ENCODE results near the gene BBS9.
"Not testable (repeated sequence)": the region's sequence is repeated elsewhere in the genome, so short reads cannot be mapped to it uniquely, and the experiment has no call there.

BBS9 gene

GRCh38 chr7:33201821-33202220 lies 72.5 kb downstream of the BBS9 start:
- DNase-seq = no peak

- no peak for DNase-seq
Observed at GRCh38 chr7:33210958-33211357, 81.6 kb downstream of the BBS9 start.

GRCh38 chr7:33212144-33212543 lies 82.8 kb downstream of the BBS9 start:
- DNase-seq = no peak

DNA sequence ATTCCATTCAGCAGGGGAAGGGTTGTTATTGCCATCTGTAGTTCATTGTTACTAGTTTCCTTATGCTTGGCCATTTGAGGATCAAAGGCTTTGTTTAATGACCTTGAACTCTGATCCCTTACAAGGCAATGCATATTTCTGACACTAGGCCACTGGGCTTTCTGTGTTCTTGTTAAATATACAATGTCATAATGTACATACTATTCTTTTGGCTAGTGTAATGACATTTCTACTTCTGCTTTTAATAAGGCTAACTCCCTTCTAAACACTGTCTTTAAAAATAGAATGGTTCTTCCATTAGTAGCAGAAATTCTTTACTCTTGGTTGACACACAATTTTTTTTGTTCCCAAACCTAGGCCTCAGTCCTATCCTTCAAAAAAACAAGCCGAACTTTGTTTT lies 86.6 kb downstream of the BBS9 start:
- no peak for DNase-seq

DNA sequence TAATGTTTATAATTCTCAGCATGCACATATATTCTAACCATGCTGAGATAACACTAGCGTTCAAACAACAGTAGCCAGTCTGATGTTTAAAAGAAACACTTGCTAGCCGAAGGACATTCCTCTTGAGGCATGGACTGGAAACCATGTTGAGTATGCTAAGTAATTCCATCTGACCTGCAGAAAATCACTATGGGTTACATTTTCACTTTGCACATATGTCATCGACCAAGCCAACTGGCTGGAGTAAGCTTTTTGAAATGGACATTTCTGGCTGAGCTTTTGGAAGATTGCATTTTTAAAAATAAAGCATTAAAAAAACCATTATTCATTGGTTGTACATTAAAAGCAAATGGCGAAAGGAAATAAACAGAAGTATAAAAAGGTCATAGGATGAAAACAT lies 88.2 kb downstream of the BBS9 start:
- no peak for DNase-seq

GRCh38 chr7:33218841-33219535 lies 89.6 kb downstream of the BBS9 start:
- not testable (repeated sequence) for DNase-seq

DNA sequence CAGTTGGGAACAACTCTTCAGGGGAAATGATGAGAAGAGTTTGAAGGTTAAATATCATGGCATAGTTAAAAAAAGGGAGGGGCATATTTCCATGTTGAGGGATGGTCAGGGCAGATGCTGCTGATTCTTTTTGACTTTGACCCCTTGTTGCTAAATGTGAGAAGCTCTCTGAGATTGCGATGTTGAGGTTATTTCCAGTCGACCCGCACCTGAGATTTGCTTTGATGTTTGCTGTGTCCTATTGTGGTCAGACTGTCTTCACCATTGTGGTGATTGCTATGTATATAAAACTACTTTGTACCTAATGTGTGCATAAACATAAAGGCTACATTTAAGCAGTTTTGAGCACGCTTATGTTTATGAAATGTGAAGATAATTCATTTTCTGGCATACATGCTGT lies 90.9 kb downstream of the BBS9 start:
- DNase-seq = no peak

- DNase-seq = no peak
Observed at GRCh38 chr7:33221390-33221789, 92.0 kb downstream of the BBS9 start.

DNA sequence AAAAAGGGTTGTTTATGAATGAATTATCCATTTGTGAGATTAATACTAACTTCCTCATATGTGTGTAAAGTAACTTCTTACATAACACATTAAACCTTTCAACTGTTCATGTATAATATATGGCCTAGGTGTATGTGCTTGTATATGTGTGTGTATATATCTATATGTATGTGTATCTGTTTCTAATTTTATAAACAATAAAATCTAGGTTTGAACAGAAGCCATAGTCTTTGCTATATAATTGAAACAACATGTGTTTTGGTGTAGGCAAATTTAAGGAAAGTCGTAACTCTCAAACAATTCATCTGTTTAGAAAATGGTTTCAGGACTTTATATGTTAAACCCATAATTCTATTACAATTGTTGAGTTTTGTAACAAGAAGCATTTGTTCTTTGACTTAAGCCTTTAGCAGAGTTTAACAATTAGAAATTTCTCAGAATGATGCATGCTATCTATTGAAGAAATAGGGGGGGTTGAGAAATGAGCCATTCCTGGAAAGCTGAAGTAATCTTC lies 103.3 kb downstream of the BBS9 start:
- no peak for DNase-seq

DNA sequence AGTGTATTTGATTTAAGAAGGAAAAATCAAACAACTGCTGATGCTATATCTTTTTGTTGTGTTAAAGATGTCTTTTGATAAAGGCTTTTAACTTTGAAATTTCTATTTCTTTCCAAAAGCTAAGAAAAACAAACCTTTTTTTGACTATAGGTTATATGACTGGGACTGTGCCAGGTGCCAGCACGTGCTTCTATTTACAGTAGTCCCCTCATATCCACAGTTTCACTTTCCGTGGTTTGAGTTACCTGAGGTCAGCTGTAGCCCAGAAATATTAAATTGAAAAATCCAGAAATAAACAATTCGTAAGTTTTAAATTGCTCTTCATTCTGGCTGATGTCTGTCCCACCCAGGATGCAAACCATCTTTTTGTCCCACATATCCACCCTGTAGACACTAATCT lies 104.3 kb downstream of the BBS9 start:
- DNase-seq = no peak

DNA sequence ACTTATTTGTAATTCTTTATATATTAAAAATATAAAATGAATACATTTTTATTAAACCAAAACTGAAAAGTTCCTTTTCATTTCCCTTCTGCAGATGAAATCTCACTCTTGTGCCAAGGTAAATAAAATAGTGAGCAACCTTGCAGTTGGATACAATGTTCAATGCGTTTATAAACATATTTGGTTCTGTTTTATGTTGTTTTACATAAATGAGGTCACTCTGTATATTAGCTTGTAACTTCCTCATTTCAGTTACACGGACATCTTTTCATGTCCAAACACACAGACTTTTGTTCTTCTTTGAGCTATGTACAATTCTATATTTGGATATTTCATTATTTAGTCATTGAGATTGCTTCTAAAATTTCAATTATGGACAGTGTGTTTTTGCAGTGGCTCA lies 107.7 kb downstream of the BBS9 start:
- no peak for DNase-seq

DNA sequence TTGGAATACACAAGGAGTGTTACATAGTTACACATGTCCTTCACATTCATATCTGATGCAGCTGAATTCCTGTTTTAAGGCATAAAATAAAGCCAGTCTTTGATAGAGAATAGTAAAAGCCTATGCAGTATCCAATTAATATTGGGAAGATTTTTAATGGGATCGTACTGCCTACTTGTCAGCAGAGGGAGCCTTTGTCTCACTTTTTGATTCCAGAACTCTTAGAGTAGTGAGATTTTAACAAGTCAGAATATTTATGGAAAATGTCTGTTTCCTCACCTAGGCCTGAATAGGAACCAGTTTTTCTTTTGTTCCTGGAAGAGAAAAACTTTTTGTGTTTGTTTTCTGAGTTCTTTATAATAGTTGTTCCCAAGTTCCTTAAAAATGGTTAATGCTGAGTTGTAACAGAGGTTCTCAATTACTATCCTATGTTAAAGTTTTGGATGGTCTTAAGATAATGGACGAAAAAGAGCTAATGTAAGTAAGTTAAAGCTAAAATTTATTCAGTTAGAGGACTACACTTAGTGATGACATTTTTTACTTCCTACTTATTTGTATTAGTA lies 114.0 kb downstream of the BBS9 start:
- no peak for DNase-seq

- DNase-seq = no peak
Observed at GRCh38 chr7:33248671-33249070, 119.3 kb downstream of the BBS9 start.

GRCh38 chr7:33250421-33250871 lies 121.1 kb downstream of the BBS9 start:
- no peak for DNase-seq

- no peak for DNase-seq
Observed at GRCh38 chr7:33251301-33251700, 121.9 kb downstream of the BBS9 start.

- no peak for DNase-seq
Observed at GRCh38 chr7:33258491-33258951, 129.2 kb downstream of the BBS9 start.

DNA sequence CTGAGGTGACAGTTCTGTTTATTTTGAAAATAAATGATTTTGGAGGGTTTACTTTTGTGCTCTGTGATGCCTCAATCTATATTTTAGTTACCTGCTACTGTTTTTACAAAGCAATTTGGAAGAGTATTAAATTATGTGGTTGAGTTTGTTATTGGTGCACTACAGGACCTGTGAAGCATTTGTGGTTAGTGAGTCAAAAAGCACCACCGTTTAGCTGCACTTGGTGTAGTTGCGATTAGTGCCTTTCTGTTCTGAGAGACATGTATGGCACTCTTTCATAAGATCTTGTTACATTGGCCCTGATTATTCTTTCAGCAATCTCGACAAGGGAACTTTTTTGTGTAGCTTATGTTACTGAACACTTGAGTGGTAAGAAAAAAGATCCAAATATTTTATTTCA lies 132.2 kb downstream of the BBS9 start:
- no peak for DNase-seq

GRCh38 chr7:33262476-33262875 lies 133.1 kb downstream of the BBS9 start:
- DNase-seq = no peak

- DNase-seq = not testable (repeated sequence)
Observed at GRCh38 chr7:33271839-33272371, 142.5 kb downstream of the BBS9 start.

DNA sequence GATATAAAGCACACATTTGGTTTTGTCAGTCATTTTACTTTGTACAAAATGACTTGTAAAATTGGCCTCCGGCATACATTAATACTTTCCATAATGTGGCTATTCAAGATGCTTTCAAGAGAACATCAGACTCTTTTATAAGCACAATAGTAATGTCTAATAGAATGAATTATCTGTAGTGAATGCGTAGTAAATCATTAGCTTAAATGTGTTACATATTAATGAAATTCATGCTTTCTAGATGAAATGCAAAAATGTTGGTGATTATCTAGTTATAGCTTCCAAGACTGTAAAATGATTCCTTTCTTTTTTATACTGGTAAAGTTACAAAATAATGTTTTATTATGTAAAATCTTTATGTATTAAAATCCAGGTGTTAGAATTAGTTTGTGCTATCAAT lies 144.0 kb downstream of the BBS9 start:
- DNase-seq = no peak

- no peak for DNase-seq
Observed at GRCh38 chr7:33276325-33276724, 147.0 kb downstream of the BBS9 start.

- DNase-seq = no peak
Observed at GRCh38 chr7:33276729-33277128, 147.4 kb downstream of the BBS9 start.

GRCh38 chr7:33278095-33278494 lies 148.7 kb downstream of the BBS9 start:
- DNase-seq = no peak

DNA sequence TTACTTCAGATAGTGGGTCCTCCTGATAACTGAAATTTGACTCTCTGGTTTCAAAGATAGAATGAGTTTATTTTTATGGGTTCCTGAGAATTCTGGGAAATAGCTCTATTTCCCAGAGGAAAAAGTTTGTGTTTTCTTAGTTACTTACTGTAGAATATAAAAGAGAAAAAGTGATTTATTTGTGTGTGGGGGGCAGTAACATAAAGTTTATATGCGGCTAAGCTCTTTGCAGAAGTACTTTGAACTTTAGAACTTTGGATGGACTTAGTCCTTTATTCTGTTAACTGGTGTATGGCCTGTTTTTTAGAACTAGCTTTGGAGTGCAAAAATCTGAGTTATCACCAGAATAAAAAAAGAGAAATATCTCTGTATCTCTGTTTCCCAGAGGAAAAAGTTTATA lies 157.1 kb downstream of the BBS9 start:
- no peak for DNase-seq
